ENCODE measurements around the gene SMIM35. TPM values are rescaled to one million over a fixed set of nuclear protein-coding genes. Genes with fewer than 3 reads are reported as not detected.

The SMIM35 gene
- total RNA-seq, 1 experiment from 2014 or later: not detected

- ChIA-PET POLR2A (ENCODE audit: unreplicated experiment) (no interaction called here), CTCF (no interaction called here)
- DNase-seq (no peak), ATAC-seq (no peak)
- Histone ChIP-seq H3K4me2 (ENCODE audit: low read length) (no peak overlapping the region), H3K27me3 (ENCODE audit: low read length) (peaks cover 65% of the 10 kb centered on the region), H3K27ac (ENCODE audit: low read length) (no peak overlapping the region), H4K20me1 (ENCODE audit: low read length) (no peaks in the 10 kb centered on the region), H3F3A (ENCODE audit: low read length, unreplicated experiment) (no peaks in the 10 kb centered on the region), H3K9ac (ENCODE audit: low read length) (no peak overlapping the region), H3K79me2 (ENCODE audit: low read length) (no peaks in the 10 kb centered on the region), H2AFZ (ENCODE audit: low read length) (no peak overlapping the region), H3K9me2 (replicated peaks; ENCODE audit: low read length) (no peaks in the 10 kb centered on the region), H3K36me3 (ENCODE audit: low read depth, low read length) (no peaks in the 10 kb centered on the region), H3K4me3 (ENCODE audit: low read length) (no peak overlapping the region), H3K9me3 (ENCODE audit: low read length) (no peaks in the 10 kb centered on the region), H3K4me1 (ENCODE audit: insufficient read depth, low read length) (no peaks in the 10 kb centered on the region)
- TF ChIP-seq EZH2phosphoT487 (IDR thresholded peaks at IDR 0.05; ENCODE audit: borderline replicate concordance, low read length): no peak
- TF ChIP-seq CTCF (conservative IDR thresholded peaks at IDR 0.05; ENCODE audit: low read depth, low read length): no peak
- no peak for TF ChIP-seq EZH2 (IDR thresholded peaks at IDR 0.05; ENCODE audit: low read length, unreplicated experiment)
- no TSS peak for BruUV-seq (replicated peaks)
- intact Hi-C loops (cut with micrococcal nuclease): no loop called here
These were observed 26.1 kb upstream of the SMIM35 start for GRCh38 chr11:118112711-118113430.

GRCh38 chr11:118111744-118112035 is 24.9 kb upstream of the SMIM35 start:
- POLR2A ChIA-PET (ENCODE audit: unreplicated experiment): no interaction called here
- no peaks in the 10 kb centered on the region for H3K79me2 ChIP-seq (ENCODE audit: low read length)

More at GRCh38 chr11:118111744-118112035, 24.9 kb upstream of the SMIM35 start:
- peaks cover 59% of the 10 kb centered on the region for H3K27me3 ChIP-seq (ENCODE audit: low read length)
- CTCF ChIA-PET: no interaction called here
- no peak overlapping the region for H3K27ac ChIP-seq (ENCODE audit: low read length)
- H2AFZ ChIP-seq (ENCODE audit: low read length): no peak overlapping the region
- no peak overlapping the region for H3K9ac ChIP-seq (ENCODE audit: low read length)
- no peaks in the 10 kb centered on the region for H3K36me3 ChIP-seq (ENCODE audit: low read depth, low read length)
- no peak overlapping the region for H3K4me2 ChIP-seq (ENCODE audit: low read length)
- TF ChIP-seq EZH2phosphoT487 (IDR thresholded peaks at IDR 0.05; ENCODE audit: borderline replicate concordance, low read length) (no peak), CTCF (conservative IDR thresholded peaks at IDR 0.05; ENCODE audit: low read depth, low read length) (no peak), EZH2 (IDR thresholded peaks at IDR 0.05; ENCODE audit: low read length, unreplicated experiment) (no peak)
- H3K9me3 ChIP-seq (ENCODE audit: low read length): no peaks in the 10 kb centered on the region
- H3K9me2 ChIP-seq (replicated peaks; ENCODE audit: low read length): no peaks in the 10 kb centered on the region
- no peaks in the 10 kb centered on the region for H3F3A ChIP-seq (ENCODE audit: low read length, unreplicated experiment)
- H3K4me1 ChIP-seq (ENCODE audit: insufficient read depth, low read length): no peaks in the 10 kb centered on the region
- no peak for DNase-seq
- no peak overlapping the region for H3K4me3 ChIP-seq (ENCODE audit: low read length)
- BruUV-seq (replicated peaks): no TSS peak
- H4K20me1 ChIP-seq (ENCODE audit: low read length): no peaks in the 10 kb centered on the region
- no peak for ATAC-seq
- intact Hi-C loops (cut with micrococcal nuclease): no loop called here

Data from PC-3 (cell line).